Spleen (tissue), 11 donors: ENCODE measurements around the gene TUBA8. TPM values are rescaled to one million over a fixed set of nuclear protein-coding genes. Genes with fewer than 3 reads are reported as not detected.

Experiments
- DNase-seq: peaks from one replicate; pipeline ENCODE4 v3.0.0-alpha.2; 2020
- H3K27ac ChIP-seq, 8 donors: fragments of 200-600 bp; sonication (generic) in 7 of 8; 1 replicate in 4 of 8; 2 replicates in 4 of 8; pipeline versions ENCODE4 v1.5.0 to v1.8.0; 2016 to 2021; ENCODE audit warnings: inconsistent platforms in 4 of 8, mild to moderate bottlenecking in 4 of 8, moderate library complexity in 1 of 8
- H3K27me3 ChIP-seq, 7 donors: fragments of 200-600 bp; sonication (generic) in 6 of 7; replicated peaks in 1 of 7; 1 replicate in 4 of 7; 2 replicates in 3 of 7; pipeline versions ENCODE4 v1.5.0 to v1.8.0; 2016 to 2021; ENCODE audit warnings: inconsistent platforms in 3 of 7, mild to moderate bottlenecking in 1 of 7
- H3K36me3 ChIP-seq, 6 donors: fragments of 200-600 bp; sonication (generic) in 5 of 6; 1 replicate in 4 of 6; 2 replicates in 2 of 6; pipeline versions ENCODE4 v1.5.0 to v1.8.0; 2016 to 2021; ENCODE audit warnings: inconsistent platforms in 2 of 6
- H3K4me1 ChIP-seq, 6 donors: fragments of 200-600 bp; sonication (generic) in 5 of 6; 1 replicate in 3 of 6; 2 replicates in 3 of 6; pipeline versions ENCODE4 v1.5.0 to v1.8.0; 2016 to 2021; ENCODE audit warnings: inconsistent platforms in 3 of 6
- H3K4me3 ChIP-seq, 8 donors: fragments of 200-600 bp; sonication (generic) in 7 of 8; 1 replicate in 4 of 8; 2 replicates in 4 of 8; pipeline versions ENCODE4 v1.5.0 to v1.8.0; 2016 to 2021; ENCODE audit warnings: inconsistent platforms in 4 of 8, mild to moderate bottlenecking in 4 of 8, moderate library complexity in 2 of 8
- H3K9me3 ChIP-seq, 8 donors: fragments of 200-600 bp; sonication (generic) in 7 of 8; 1 replicate in 4 of 8; 2 replicates in 4 of 8; pipeline versions ENCODE4 v1.5.0 to v1.8.0; 2016 to 2021; ENCODE audit warnings: inconsistent platforms in 4 of 8
- POLR2A ChIP-seq, 3 donors: fragments of 450-650 bp; IDR thresholded peaks; one replicate each; pipeline ENCODE4 v1.5.1; 2017; ENCODE audit warnings: antibody characterized with exemption in 3 of 3, mild to moderate bottlenecking in 1 of 3
- POLR2AphosphoS5 ChIP-seq, 3 donors: sonication (generic); formaldehyde crosslinking; IDR thresholded peaks; one replicate each; pipeline ENCODE4 v1.5.1; 2017; ENCODE audit warnings: antibody characterized with exemption in 3 of 3
- WGBS, 5 donors: extraction: QIAGEN DNeasy Blood & Tissue Kit in 3 of 5; methylation state at CpG; one replicate each; pipeline versions ENCODE4 v1.1.5 to v1.1.7; 2013 to 2018; 5-methylcytosine and 5-hydroxymethylcytosine counted together
- intact Hi-C: fragments of 100-400 bp; cut with DNase I; formaldehyde crosslinking; loops from one replicate; pipeline ENCODE4 v1.15.0; 2023; ENCODE audit warnings: low total_unique reads
- polyA plus RNA-seq, 3 donors: library from polyadenylated mRNA; stranded (reverse); fragments of 200-250 nt; gene quantifications; one replicate each; pipeline ENCODE4 v1.2.1, GENCODE V29; 2013
- total RNA-seq, 7 donors: library from RNA; depleted of rRNA in 3 of 7; stranded (reverse); fragments of >200 nt in 3 of 7; fragmentation: NEBNext Ultra II Directional in 4 of 7; extraction: Animal tissue kit (Norgen Biotek cat#: 25700) in 4 of 7; gene quantifications; one replicate each; pipeline versions ENCODE4 v1.1.0 to v1.2.1, GENCODE V29; 2016 to 2021
- TF ChIP-seq, protein P1 (sequence below), 11 experiments: fragments of 200-600 bp in 7 of 11; fragments of 450-650 bp in 4 of 11; sonication (generic) in 4 of 11; IDR thresholded peaks in 8 of 11; conservative IDR thresholded peaks in 3 of 11; 1 replicate in 7 of 11; 2 replicates in 4 of 11; pipeline versions ENCODE4 v1.4.0 to v1.8.0; 2016 to 2021; ENCODE audit warnings: antibody characterized with exemption in 11 of 11, inconsistent platforms in 4 of 11, mild to moderate bottlenecking in 1 of 11
- donor health status: healthy with polysubstance abuse.
- donor health status: DM: no; HTN: no; CAD: no; lungs with moderate emphysema.
- donor health status: DM: no; HTN: no; CAD: no.
- donor health status: Bipolar disorder and iron deficiency.
- donor health status: healthy.
- donor health status: DM: no; HTN: no; CAD: no.
- donor health status: DM: yes; HTN: yes; CAD: no.

Gene TUBA8
- total and polyA plus RNA-seq, 10 donors: 2.2 to 5.7 (median 3.8) TPM

DNA sequence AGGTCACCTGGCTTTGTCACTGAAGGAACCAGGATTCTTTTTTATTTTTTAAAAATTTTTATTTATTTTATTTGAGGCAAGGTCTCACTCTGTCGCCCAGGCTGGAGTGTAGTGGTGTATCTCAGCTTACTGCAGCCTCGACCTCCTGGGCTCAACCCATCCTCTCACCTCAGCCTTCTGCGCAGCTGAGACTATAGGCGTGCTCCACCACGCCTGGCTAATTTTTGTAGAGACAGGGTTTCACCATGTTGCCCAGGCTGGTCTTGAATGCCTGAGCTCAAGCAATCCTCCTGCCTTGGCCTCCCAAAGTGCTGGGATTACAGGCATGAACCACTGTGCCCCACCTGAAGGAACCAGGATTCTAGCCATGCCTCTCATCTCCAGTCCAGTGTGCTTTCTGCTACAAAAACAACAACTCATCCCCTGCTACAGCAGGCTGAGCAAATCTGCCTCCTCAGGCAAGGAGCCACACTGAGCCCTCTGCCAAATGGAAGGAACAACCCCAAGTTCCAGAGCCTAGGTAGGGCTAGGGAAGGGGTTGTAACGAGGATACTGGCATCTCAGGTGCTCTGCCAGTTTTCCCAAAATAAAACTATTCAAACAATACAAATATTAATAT, 35.4 kb upstream of the TUBA8 start:
- 87 to 95% (median 93%) methylated on average over 6 of the region's 6 CpGs for WGBS, 5 donors
- Histone ChIP-seq H3K27me3 (no peaks in the 10 kb centered on the region), H3K9me3 (no peaks in the 10 kb centered on the region), H3K4me1 (peaks cover 23 to 64% (median 42%) of the 10 kb centered on the region in 6 donors), H3K27ac (peak overlapping the region in 1 of 8 donors; percentile 89), H3K36me3 (peaks cover 0 to 10% (median 7%) of the 10 kb centered on the region in 6 donors), H3K4me3 (no peak overlapping the region)
- no peak for TF ChIP-seq POLR2AphosphoS5 (IDR thresholded peaks at IDR 0.05)
- TF ChIP-seq, protein P1, sequence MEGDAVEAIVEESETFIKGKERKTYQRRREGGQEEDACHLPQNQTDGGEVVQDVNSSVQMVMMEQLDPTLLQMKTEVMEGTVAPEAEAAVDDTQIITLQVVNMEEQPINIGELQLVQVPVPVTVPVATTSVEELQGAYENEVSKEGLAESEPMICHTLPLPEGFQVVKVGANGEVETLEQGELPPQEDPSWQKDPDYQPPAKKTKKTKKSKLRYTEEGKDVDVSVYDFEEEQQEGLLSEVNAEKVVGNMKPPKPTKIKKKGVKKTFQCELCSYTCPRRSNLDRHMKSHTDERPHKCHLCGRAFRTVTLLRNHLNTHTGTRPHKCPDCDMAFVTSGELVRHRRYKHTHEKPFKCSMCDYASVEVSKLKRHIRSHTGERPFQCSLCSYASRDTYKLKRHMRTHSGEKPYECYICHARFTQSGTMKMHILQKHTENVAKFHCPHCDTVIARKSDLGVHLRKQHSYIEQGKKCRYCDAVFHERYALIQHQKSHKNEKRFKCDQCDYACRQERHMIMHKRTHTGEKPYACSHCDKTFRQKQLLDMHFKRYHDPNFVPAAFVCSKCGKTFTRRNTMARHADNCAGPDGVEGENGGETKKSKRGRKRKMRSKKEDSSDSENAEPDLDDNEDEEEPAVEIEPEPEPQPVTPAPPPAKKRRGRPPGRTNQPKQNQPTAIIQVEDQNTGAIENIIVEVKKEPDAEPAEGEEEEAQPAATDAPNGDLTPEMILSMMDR (IDR thresholded peaks at IDR 0.05 in 8 of 11, conservative IDR thresholded peaks at IDR 0.05 in 3 of 11): no peak
- TF ChIP-seq POLR2A (IDR thresholded peaks at IDR 0.05): no peak
- DNase-seq: peak; percentile 61
- intact Hi-C loops: loop anchor here (10.0 kb wide), 2 partner anchors 170 to 330 kb away; no protein-coding TSS in a partner anchor

DNA sequence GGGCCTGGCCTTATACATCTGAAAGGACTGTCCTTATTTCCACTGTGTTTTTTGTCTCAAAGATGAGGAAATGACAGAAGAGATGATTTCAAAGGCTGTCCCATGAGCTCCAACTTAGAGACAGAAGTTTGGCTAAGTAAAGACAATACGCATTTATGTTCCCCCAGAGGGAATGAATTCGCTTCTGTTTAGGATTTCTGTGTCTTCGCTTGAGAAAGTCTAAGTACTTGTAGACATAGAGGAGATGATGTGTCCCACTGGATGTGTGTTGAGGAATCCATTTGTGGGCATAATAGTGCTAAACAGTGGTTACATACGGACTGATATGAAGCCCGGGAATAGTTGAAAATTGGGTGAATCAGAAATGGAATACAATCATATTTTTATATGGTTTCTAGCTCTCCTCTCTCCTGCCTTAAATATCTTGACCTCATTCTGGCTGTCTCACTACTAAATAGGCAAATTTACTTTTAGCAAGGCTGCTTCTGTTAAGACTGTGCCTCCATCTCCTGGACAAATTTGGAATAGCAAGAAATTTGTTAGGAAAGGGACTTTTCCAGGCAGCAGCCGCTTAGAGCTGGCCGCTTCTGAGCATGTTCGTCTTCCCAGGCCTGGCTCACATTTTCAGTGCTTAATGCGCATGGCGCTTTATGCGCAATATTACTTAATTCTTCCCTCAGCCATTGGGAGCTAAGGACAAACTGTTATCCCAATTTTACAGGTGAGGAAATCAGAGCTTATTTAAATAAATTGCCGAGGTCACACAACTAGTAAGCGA, 34.7 kb upstream of the TUBA8 start:
- peak overlapping the region in 7 of 8 donors; percentile 83 to 95 (median 89) for H3K27ac ChIP-seq
- H3K36me3 ChIP-seq: peaks cover 0 to 17% (median 14%) of the 10 kb centered on the region in 6 donors
- DNase-seq: no peak
- TF ChIP-seq, protein P1 (IDR thresholded peaks at IDR 0.05 in 8 of 11, conservative IDR thresholded peaks at IDR 0.05 in 3 of 11): peak; percentile 65 to 93 (median 84)
- TF ChIP-seq POLR2A (IDR thresholded peaks at IDR 0.05): no peak
- intact Hi-C loops: loop anchor here (10.0 kb wide), 2 partner anchors 171 to 331 kb away; no protein-coding TSS in a partner anchor
- peak overlapping the region in 1 of 8 donors; percentile 98 for H3K4me3 ChIP-seq
- no peaks in the 10 kb centered on the region for H3K9me3 ChIP-seq
- H3K4me1 ChIP-seq: peaks cover 23 to 61% (median 42%) of the 10 kb centered on the region in 6 donors
- WGBS, 5 donors: 45 to 55% (median 48%) methylated on average over 13 of the region's 13 CpGs
- no peaks in the 10 kb centered on the region for H3K27me3 ChIP-seq

DNA sequence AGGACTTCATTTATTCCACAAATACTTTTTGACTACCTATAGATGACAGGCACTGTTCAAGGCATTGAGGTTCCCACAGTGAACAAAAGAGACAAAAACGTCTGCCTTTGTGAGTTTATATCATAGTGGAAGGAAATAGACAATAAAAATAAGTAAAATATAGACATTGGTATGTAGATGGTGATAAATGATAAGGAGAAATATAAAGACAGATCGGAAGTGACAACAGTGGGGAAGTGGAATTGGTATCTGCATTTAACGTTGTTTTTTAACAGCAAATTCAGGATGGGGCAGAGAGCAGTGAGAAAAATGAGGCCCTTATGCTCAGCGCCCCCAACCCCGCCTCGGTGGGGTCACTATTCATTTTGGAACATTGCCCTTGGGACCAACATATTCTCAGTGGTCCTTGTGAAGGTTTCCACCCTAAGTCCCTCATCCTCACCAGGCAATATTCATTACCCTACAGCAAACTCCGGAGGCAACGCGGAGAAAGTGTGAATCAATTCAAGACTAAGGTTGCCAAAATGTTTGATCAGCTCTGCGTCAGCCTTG, 33.4 kb upstream of the TUBA8 start:
- H3K27me3 ChIP-seq: no peaks in the 10 kb centered on the region
- intact Hi-C loops: loop anchor here (10.0 kb wide), 2 partner anchors 172 to 332 kb away; no protein-coding TSS in a partner anchor
- no peak for DNase-seq
- H3K27ac ChIP-seq: peak overlapping the region; percentile 79 to 95 (median 88)
- TF ChIP-seq, protein P1 (IDR thresholded peaks at IDR 0.05 in 8 of 11, conservative IDR thresholded peaks at IDR 0.05 in 3 of 11): no peak
- TF ChIP-seq POLR2AphosphoS5 (IDR thresholded peaks at IDR 0.05): no peak
- no peak for TF ChIP-seq POLR2A (IDR thresholded peaks at IDR 0.05)
- no peaks in the 10 kb centered on the region for H3K9me3 ChIP-seq
- H3K36me3 ChIP-seq: peaks cover 0 to 29% (median 21%) of the 10 kb centered on the region in 6 donors
- WGBS, 5 donors: 1 to 3% (median 2%) methylated on average over 10 of the region's 10 CpGs
- H3K4me3 ChIP-seq: peak overlapping the region; percentile 59 to 100 (median 92)
- H3K4me1 ChIP-seq: peaks cover 23 to 59% (median 44%) of the 10 kb centered on the region in 6 donors
